Mesendoderm (in vitro differentiated cells): ENCODE results near the gene UBXN6.

Experiments
- DNase-seq: peaks from one replicate; pipeline ENCODE4 v3.0.0; 2013
- H2AK5ac ChIP-seq: 2 replicates; pipeline ENCODE4 v1.6.1; 2013; ENCODE audit warnings: low read length, inconsistent platforms
- H2BK120ac ChIP-seq: 2 replicates; pipeline ENCODE4 v1.6.1; 2013; ENCODE audit warnings: low read depth, mild to moderate bottlenecking, low read length, moderate library complexity, mixed read lengths
- H2BK15ac ChIP-seq: replicated peaks from 2 replicates; pipeline ENCODE4 v1.6.1; 2013; ENCODE audit warnings: low read depth, mild to moderate bottlenecking, moderate library complexity
- H2BK5ac ChIP-seq: 2 replicates; pipeline ENCODE4 v1.6.1; 2013; ENCODE audit warnings: low read length, inconsistent platforms
- H3K18ac ChIP-seq: 2 replicates; pipeline ENCODE4 v1.6.1; 2013; ENCODE audit warnings: mild to moderate bottlenecking, low read length, mixed read lengths
- H3K23ac ChIP-seq: one replicate; pipeline ENCODE4 v1.6.1; 2013; ENCODE audit warnings: low read length
- H3K27ac ChIP-seq: 2 replicates; pipeline ENCODE4 v1.5.1; 2013; ENCODE audit warnings: low read depth, mild to moderate bottlenecking, inconsistent platforms, low read length, moderate library complexity
- H3K27me3 ChIP-seq: 2 replicates; pipeline ENCODE4 v1.6.1; 2013; ENCODE audit warnings: low read length, control low read depth, mild to moderate bottlenecking, inconsistent platforms; ENCODE audit not compliant: insufficient read depth, poor library complexity
- H3K36me3 ChIP-seq: 2 replicates; pipeline ENCODE4 v1.6.1; 2013; ENCODE audit warnings: low read length, inconsistent platforms; ENCODE audit not compliant: control insufficient read depth, insufficient read depth
- H3K4ac ChIP-seq: one replicate; pipeline ENCODE4 v1.6.1; 2013; ENCODE audit warnings: low read depth, mild to moderate bottlenecking, low read length, moderate library complexity
- H3K4me1 ChIP-seq: 2 replicates; pipeline ENCODE4 v1.6.1; 2013; ENCODE audit warnings: low read depth, low read length, inconsistent platforms; ENCODE audit not compliant: control insufficient read depth
- H3K4me2 ChIP-seq: 2 replicates; pipeline ENCODE4 v1.6.1; 2013; ENCODE audit warnings: low read length
- H3K4me3 ChIP-seq: 2 replicates; pipeline ENCODE4 v1.5.1; 2013; ENCODE audit warnings: mild to moderate bottlenecking, low read length
- H3K56ac ChIP-seq: one replicate; pipeline ENCODE4 v1.6.1; 2013; ENCODE audit warnings: low read length
- H3K79me1 ChIP-seq: 2 replicates; pipeline ENCODE4 v1.6.1; 2013; ENCODE audit warnings: low read length, inconsistent platforms
- H3K79me2 ChIP-seq: 2 replicates; pipeline ENCODE4 v1.6.1; 2013; ENCODE audit warnings: mild to moderate bottlenecking, low read length; ENCODE audit not compliant: control insufficient read depth, insufficient read depth
- H3K9ac ChIP-seq: 2 replicates; pipeline ENCODE4 v1.6.1; 2013; ENCODE audit warnings: low read length, inconsistent platforms
- H4K5ac ChIP-seq: one replicate; pipeline ENCODE4 v1.6.1; 2013; ENCODE audit warnings: low read length
- H4K8ac ChIP-seq: one replicate; pipeline ENCODE4 v1.6.1; 2013; ENCODE audit warnings: low read depth, mild to moderate bottlenecking, control low read depth, low read length, moderate library complexity
- WGBS: extraction: QIAGEN DNeasy Blood & Tissue Kit; methylation state at CpG from one replicate; pipeline ENCODE4 v1.1.7; 2013; ENCODE audit warnings: low lambda C conversion rate, missing lambda C conversion rate; ENCODE audit not compliant: insufficient coverage; ENCODE audit errors: extremely low coverage; 5-methylcytosine and 5-hydroxymethylcytosine counted together

UBXN6 gene

DNA sequence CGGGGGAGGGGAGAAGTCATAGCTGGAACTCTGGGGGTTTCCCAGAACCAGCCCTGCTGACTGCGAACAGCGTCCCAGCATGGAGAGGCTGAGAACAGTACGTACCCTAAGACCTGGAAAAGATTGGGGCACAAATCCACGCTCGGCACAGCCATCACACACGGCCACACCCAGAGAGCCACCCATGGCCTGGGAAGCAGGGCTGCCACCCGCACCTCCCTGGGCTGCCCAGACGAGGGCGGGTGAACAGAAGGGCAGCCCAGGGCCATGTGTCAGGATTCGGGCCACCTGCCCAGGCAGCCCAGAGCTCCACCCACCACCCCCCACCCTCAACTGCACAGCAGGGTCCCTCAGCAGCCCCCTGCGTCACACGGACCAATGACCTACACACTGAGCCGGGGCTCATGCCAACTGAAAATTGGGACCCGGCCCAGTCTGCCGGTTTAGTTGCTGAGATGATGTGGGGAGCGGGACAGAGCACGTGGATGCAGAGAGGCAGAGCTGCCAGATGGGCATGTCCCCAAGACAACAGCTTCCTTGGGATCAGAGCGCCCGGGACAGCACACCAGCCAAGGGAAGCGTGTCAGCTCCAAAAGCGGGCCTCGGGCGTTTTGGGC is 8.5 kb downstream of the UBXN6 start:
- Histone ChIP-seq H3K27me3 (no peaks in the 10 kb centered on the region), H3K27ac (no peak overlapping the region)
- WGBS = no CpG with 5 or more reads among the region's 24 CpGs

DNA sequence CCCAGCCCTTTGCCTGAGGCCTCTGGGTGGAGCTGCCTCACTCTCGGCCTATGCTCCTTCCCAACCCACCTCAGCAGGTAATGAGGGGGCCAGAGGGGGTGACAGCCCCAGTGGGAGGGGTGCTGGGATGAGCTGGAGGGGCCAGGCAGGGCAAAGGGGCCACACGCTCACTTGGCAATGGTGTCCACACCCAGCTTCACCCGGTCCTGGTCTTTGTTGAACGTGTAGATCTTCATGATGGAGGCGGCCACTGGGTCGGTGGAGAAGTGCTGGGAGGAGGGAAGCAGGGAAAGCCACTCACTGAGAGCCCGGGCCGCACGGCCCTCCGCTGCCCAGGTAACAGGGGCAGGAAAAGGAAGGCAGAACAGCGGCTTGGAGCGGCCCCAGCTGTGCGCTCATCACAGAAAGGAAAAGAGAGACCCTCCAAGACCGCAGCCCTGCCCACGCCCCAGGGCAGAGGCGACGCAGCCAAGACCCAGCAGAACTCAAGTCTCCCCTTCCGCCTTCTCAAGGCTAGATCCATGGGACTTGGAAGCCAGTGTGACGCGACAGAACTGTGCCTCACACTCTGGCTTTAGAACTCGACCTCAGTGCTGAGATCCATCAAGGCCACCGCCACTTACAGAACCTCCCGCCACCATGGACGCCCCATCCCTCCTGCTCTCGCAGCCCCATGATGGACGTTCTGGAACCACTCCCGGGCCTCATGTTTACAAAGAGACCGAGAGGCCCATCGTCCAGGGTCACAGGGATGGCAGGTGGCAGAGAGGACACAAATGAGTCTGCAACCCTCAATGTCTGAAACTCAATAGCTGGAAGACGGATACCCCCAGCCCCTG is 9.2 kb downstream of the UBXN6 start:
- Histone ChIP-seq H2BK120ac (no peak overlapping the region), H2AK5ac (no peak overlapping the region), H2BK5ac (no peak overlapping the region), H3K23ac (no peak overlapping the region), H3K27ac (no peak overlapping the region), H3K36me3 (peaks cover 5% of the 10 kb centered on the region), H3K9ac (no peak overlapping the region), H4K5ac (no peak overlapping the region), H3K27me3 (no peaks in the 10 kb centered on the region), H3K4me2 (no peak overlapping the region), H3K79me2 (no peaks in the 10 kb centered on the region), H3K56ac (no peak overlapping the region), H4K8ac (no peak overlapping the region), H3K79me1 (no peaks in the 10 kb centered on the region), H3K4ac (no peak overlapping the region), H3K4me1 (no peaks in the 10 kb centered on the region), H3K4me3 (no peak overlapping the region), H2BK15ac (no peak overlapping the region), H3K18ac (no peak overlapping the region)
- no peak for DNase-seq
- WGBS = no CpG with 5 or more reads among the region's 30 CpGs

More for the DNA sequence above, 8.5 kb downstream of the UBXN6 start:
- Histone ChIP-seq H3K79me2 (no peaks in the 10 kb centered on the region), H2AK5ac (no peak overlapping the region), H2BK5ac (no peak overlapping the region), H3K4me3 (no peak overlapping the region), H2BK15ac (no peak overlapping the region), H2BK120ac (no peak overlapping the region), H3K79me1 (no peaks in the 10 kb centered on the region), H3K18ac (no peak overlapping the region), H3K36me3 (peaks cover 5% of the 10 kb centered on the region), H4K8ac (no peak overlapping the region), H3K9ac (no peak overlapping the region), H3K56ac (no peak overlapping the region), H3K4me1 (no peaks in the 10 kb centered on the region), H3K23ac (no peak overlapping the region), H3K4me2 (no peak overlapping the region), H3K4ac (no peak overlapping the region), H4K5ac (no peak overlapping the region)
- DNase-seq = no peak

DNA sequence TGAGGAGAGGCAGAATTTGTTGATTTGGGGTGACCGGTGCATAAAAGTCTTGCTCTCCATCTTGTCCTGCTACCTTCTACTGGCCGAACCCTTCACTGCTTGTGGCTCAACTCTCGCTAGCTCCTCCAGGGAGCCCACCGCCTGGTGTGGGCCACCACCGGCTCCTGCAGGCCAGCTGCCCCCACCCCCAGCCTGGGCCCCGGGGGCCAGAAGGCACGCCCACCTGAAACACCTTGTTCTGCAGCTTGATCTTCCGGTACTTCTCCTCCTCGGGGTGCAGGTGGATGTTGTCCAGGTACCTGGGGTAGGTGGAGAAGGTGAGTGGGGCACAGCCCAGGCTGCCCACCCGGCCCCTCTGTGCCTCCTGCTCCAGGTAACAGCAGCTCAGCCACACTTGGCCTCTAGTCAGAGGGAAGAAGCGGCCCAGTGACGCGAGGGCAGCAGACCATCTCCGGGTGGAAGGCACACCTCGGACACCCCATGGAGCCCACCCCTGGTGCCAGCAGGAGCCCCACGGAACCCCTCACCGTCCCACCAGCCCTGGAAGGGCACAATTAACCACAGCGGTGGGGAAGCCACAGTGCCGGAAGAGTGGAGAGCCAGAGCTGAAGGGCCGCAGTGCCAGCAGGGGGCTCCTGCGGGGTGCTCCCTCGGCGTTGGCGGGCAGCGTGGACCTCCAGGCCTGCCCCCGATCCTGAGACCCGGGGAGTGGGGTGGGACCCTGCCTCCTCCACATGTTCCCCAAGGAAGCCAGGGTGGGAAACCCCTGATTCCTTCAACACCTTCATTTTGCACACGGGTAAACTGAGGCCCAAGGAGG is 10.1 kb downstream of the UBXN6 start:
- H3K23ac ChIP-seq = no peak overlapping the region
- DNase-seq = no peak
- no peak overlapping the region for H3K56ac ChIP-seq
- no peak overlapping the region for H2BK120ac ChIP-seq
- H3K4me3 ChIP-seq = no peak overlapping the region
- H3K79me2 ChIP-seq = no peaks in the 10 kb centered on the region
- H2BK15ac ChIP-seq = no peak overlapping the region
- no peak overlapping the region for H4K5ac ChIP-seq
- no peak overlapping the region for H2BK5ac ChIP-seq
- no peak overlapping the region for H3K4me2 ChIP-seq
- H3K4me1 ChIP-seq = no peaks in the 10 kb centered on the region
- no peak overlapping the region for H3K27ac ChIP-seq
- WGBS = no CpG with 5 or more reads among the region's 28 CpGs
- H3K79me1 ChIP-seq = no peaks in the 10 kb centered on the region
- H3K18ac ChIP-seq = no peak overlapping the region
- no peak overlapping the region for H3K9ac ChIP-seq
- H3K4ac ChIP-seq = no peak overlapping the region
- H3K36me3 ChIP-seq = peaks cover 5% of the 10 kb centered on the region
- no peaks in the 10 kb centered on the region for H3K27me3 ChIP-seq
- no peak overlapping the region for H2AK5ac ChIP-seq
- H4K8ac ChIP-seq = no peak overlapping the region

DNA sequence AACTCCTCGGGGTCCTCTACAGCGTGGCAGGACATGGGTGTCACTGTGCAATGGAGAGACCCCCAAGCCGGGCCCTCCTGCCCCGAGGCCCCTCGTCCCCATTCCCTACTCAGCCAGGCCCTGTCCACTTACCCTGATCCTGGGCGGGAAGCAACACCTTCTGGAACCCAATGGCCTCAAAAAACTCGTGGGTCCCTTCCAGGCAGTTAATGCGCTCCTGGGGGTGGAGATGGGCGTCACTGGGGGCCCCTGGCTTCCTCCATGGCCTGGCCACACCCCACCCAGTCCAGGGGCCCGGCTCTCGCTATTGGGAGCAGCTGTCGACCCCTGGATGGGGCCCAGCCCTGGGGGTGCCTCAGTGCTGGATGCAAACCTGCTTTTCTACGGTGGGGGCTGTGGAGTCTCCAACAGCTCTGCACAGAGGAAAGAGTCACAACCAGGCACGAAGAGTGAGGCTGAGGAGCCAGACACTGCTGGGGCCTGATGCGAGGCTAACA is 10.8 kb downstream of the UBXN6 start:
- WGBS = no CpG with 5 or more reads among the region's 15 CpGs

DNA sequence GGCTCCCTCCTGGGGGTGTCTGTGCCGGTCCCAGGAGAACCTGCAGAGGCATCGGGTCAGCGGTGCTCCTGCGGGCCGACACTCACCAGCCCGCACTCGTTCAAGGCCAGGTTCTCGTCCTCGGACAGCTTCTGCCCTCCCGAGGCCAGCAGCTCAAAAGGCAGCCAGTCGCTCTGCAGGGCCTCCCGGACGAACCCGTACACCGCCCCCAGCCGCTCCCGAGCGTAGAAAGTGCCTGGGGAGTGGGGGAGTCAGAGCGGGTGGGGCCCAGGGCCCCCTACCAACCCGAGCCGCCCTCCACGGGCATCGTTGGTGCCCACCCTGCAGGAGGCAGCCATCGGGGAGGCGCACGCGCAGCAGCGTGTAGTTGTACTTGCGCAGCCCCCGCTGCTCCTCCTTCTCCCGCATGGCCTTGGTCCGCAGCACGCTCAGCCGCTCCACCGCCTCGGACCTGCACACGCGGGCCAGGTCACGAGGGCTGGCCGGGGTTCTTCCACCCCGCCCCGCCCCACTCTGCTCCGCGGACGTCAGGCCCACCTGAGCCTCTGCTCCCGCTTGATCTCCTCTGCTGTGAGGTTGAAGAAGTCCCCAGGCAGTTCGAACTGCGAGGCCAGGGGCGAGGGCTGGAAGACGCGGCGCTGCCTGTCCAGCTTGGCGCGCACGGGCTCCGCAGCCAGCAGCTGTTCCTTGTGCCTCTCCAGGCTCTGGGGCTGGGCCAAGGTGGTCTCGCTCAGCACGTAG is 11.5 kb downstream of the UBXN6 start:
- Histone ChIP-seq H3K27me3 (no peaks in the 10 kb centered on the region), H3K4me3 (no peak overlapping the region), H2AK5ac (no peak overlapping the region), H4K5ac (no peak overlapping the region), H2BK5ac (no peak overlapping the region), H3K27ac (no peak overlapping the region), H3K4me2 (no peak overlapping the region), H3K79me1 (no peaks in the 10 kb centered on the region), H3K4ac (no peak overlapping the region), H3K23ac (no peak overlapping the region), H3K56ac (no peak overlapping the region), H3K79me2 (no peaks in the 10 kb centered on the region), H3K9ac (no peak overlapping the region), H3K36me3 (peaks cover 8% of the 10 kb centered on the region), H3K4me1 (no peaks in the 10 kb centered on the region), H2BK120ac (no peak overlapping the region), H4K8ac (no peak overlapping the region), H2BK15ac (no peak overlapping the region), H3K18ac (no peak overlapping the region)
- DNase-seq = no peak
- no CpG with 5 or more reads among the region's 58 CpGs for WGBS

More for the DNA sequence above, 10.8 kb downstream of the UBXN6 start:
- H2AK5ac ChIP-seq = no peak overlapping the region
- H3K4me3 ChIP-seq = no peak overlapping the region
- no peak overlapping the region for H2BK5ac ChIP-seq
- no peak overlapping the region for H3K4me2 ChIP-seq
- no peak for DNase-seq
- no peaks in the 10 kb centered on the region for H3K79me2 ChIP-seq
- no peaks in the 10 kb centered on the region for H3K79me1 ChIP-seq
- H3K4ac ChIP-seq = no peak overlapping the region
- no peak overlapping the region for H3K18ac ChIP-seq
- no peak overlapping the region for H4K5ac ChIP-seq
- no peak overlapping the region for H3K56ac ChIP-seq
- peaks cover 8% of the 10 kb centered on the region for H3K36me3 ChIP-seq
- H3K9ac ChIP-seq = no peak overlapping the region
- H3K23ac ChIP-seq = no peak overlapping the region
- no peaks in the 10 kb centered on the region for H3K4me1 ChIP-seq
- no peak overlapping the region for H3K27ac ChIP-seq
- no peak overlapping the region for H2BK15ac ChIP-seq
- no peak overlapping the region for H4K8ac ChIP-seq
- no peak overlapping the region for H2BK120ac ChIP-seq
- no peaks in the 10 kb centered on the region for H3K27me3 ChIP-seq
